Measurements from ENCODE around the gene TSPAN15.

GRCh38 chr10:69419744-69420126, 31.5 kb upstream of the TSPAN15 start:
- TF ChIP-seq CTCF (IDR thresholded peaks at IDR 0.05; ENCODE audit: low read length), result no peak
- TF ChIP-seq EZH2 (IDR thresholded peaks at IDR 0.05; ENCODE audit: borderline replicate concordance, low read length), result no peak
